AG20443 (cell line): ENCODE results near the gene OR4F6.

ENCODE experiments used
- DNase-seq: peaks from one replicate; pipeline ENCODE4 v3.0.0; 2012; ENCODE audit warnings: low spot score, mixed read lengths

OR4F6 gene

GRCh38 chr15:101804941-101805340 is 1.6 kb downstream of the OR4F6 start:
- no peak for DNase-seq

- no peak for DNase-seq
These were observed 2.5 kb downstream of the OR4F6 start for GRCh38 chr15:101805605-101806345.

GRCh38 chr15:101807345-101807945 is 4.1 kb downstream of the OR4F6 start:
- peak; percentile 26 for DNase-seq

- peak; percentile 16 for DNase-seq
These were observed 4.9 kb downstream of the OR4F6 start for GRCh38 chr15:101808201-101808600.

- no peak for DNase-seq
These were observed 7.1 kb downstream of the OR4F6 start for GRCh38 chr15:101810456-101810855.

- no peak for DNase-seq
These were observed 7.6 kb downstream of the OR4F6 start for GRCh38 chr15:101810876-101811275.

GRCh38 chr15:101811902-101812301 is 8.6 kb downstream of the OR4F6 start, which contains the start of gene OR4F15:
Gene OR4F15 (plus strand): TSS chr15:101812202. CDS start chr15:101818187, 5,985 bp downstream.
- no peak for DNase-seq

GRCh38 chr15:101813803-101814534 is 10.7 kb downstream of the OR4F6 start:
- DNase-seq = peak; percentile 62

GRCh38 chr15:101820781-101821180 is 17.5 kb downstream of the OR4F6 start:
- no peak for DNase-seq

- peak; percentile 37 for DNase-seq
These were observed 23.9 kb downstream of the OR4F6 start for GRCh38 chr15:101827257-101827656.

GRCh38 chr15:101828774-101829173 is 25.5 kb downstream of the OR4F6 start:
- no peak for DNase-seq

- DNase-seq = no peak
These were observed 38.3 kb downstream of the OR4F6 start for GRCh38 chr15:101841656-101842055.

- DNase-seq = no peak
These were observed 41.6 kb downstream of the OR4F6 start for GRCh38 chr15:101844916-101845315.

- no peak for DNase-seq
These were observed 49.0 kb downstream of the OR4F6 start for GRCh38 chr15:101852356-101852755.
